Measurements from ENCODE around the gene FBN1.

FBN1 gene

GRCh38 chr15:48426941-48427340, 218.6 kb downstream of the FBN1 start:
- no peak for DNase-seq (ENCODE audit: low read depth)

- no peak for DNase-seq (ENCODE audit: low read depth)
Measured at GRCh38 chr15:48426044-48426443, 219.5 kb downstream of the FBN1 start.

GRCh38 chr15:48425051-48425450, 220.5 kb downstream of the FBN1 start:
- DNase-seq (ENCODE audit: low read depth): no peak

GRCh38 chr15:48423896-48424475, 221.5 kb downstream of the FBN1 start:
- no peak for DNase-seq (ENCODE audit: low read depth)

- no peak for DNase-seq (ENCODE audit: low read depth)
Measured at GRCh38 chr15:48423342-48423741, 222.2 kb downstream of the FBN1 start.

GRCh38 chr15:48422401-48422800, 223.1 kb downstream of the FBN1 start:
- no peak for DNase-seq (ENCODE audit: low read depth)

- no peak for DNase-seq (ENCODE audit: low read depth)
Measured at GRCh38 chr15:48421362-48421761, 224.1 kb downstream of the FBN1 start.

- no peak for DNase-seq (ENCODE audit: low read depth)
Measured at GRCh38 chr15:48419896-48420295, 225.6 kb downstream of the FBN1 start.

- DNase-seq (ENCODE audit: low read depth): no peak
Measured at GRCh38 chr15:48418343-48418742, 227.2 kb downstream of the FBN1 start.

- DNase-seq (ENCODE audit: low read depth): no peak
Measured at GRCh38 chr15:48416301-48416700, 229.2 kb downstream of the FBN1 start.

GRCh38 chr15:48415036-48415886, 230.2 kb downstream of the FBN1 start:
- no peak for DNase-seq (ENCODE audit: low read depth)

- peak; percentile 89 for DNase-seq (ENCODE audit: low read depth)
Measured at GRCh38 chr15:48414015-48414414, 231.5 kb downstream of the FBN1 start.

- peak; percentile 83 for DNase-seq (ENCODE audit: low read depth)
Measured at GRCh38 chr15:48413304-48413703, 232.2 kb downstream of the FBN1 start.

GRCh38 chr15:48411971-48412591, 233.4 kb downstream of the FBN1 start:
- DNase-seq (ENCODE audit: low read depth): no peak

- no peak for DNase-seq (ENCODE audit: low read depth)
Measured at GRCh38 chr15:48409623-48410022, 235.9 kb downstream of the FBN1 start.

- no peak for DNase-seq (ENCODE audit: low read depth)
Measured at GRCh38 chr15:48408327-48408726, 237.2 kb downstream of the FBN1 start.

GRCh38 chr15:48407646-48408045, 237.9 kb downstream of the FBN1 start:
- DNase-seq (ENCODE audit: low read depth): no peak

GRCh38 chr15:48406911-48407310, 238.6 kb downstream of the FBN1 start:
- DNase-seq (ENCODE audit: low read depth): no peak

- DNase-seq (ENCODE audit: low read depth): no peak
Measured at GRCh38 chr15:48406266-48406891, 239.1 kb downstream of the FBN1 start.

- no peak for DNase-seq (ENCODE audit: low read depth)
Measured at GRCh38 chr15:48402427-48403177, 242.9 kb downstream of the FBN1 start.

- DNase-seq (ENCODE audit: low read depth): no peak
Measured at GRCh38 chr15:48400086-48400485, 245.4 kb downstream of the FBN1 start.

- DNase-seq (ENCODE audit: low read depth): no peak
Measured at GRCh38 chr15:48397841-48398240, 247.7 kb downstream of the FBN1 start.
